Suprapubic skin (tissue), 4 donors: ENCODE measurements around the gene SUSD5. TPM values are rescaled to one million over a fixed set of nuclear protein-coding genes. Genes with fewer than 3 reads are reported as not detected.
"Not testable (repeated sequence)": the region's sequence is repeated elsewhere in the genome, so short reads cannot be mapped to it uniquely, and the experiment has no call there.

ENCODE experiments used
- DNase-seq, 2 donors: peaks; one replicate each; pipeline ENCODE4 v3.0.0-alpha.2; 2019; ENCODE audit warnings: low spot score in 2 of 2
- H3K27ac ChIP-seq: fragments of 200-600 bp; sonication (generic); one replicate; pipeline ENCODE4 v1.5.1; 2019
- H3K27me3 ChIP-seq: fragments of 200-600 bp; sonication (generic); one replicate; pipeline ENCODE4 v1.5.1; 2019
- H3K36me3 ChIP-seq: fragments of 200-600 bp; sonication (generic); one replicate; pipeline ENCODE4 v1.5.1; 2019
- H3K4me1 ChIP-seq: fragments of 200-600 bp; sonication (generic); one replicate; pipeline ENCODE4 v1.5.1; 2019
- H3K4me3 ChIP-seq: fragments of 200-600 bp; sonication (generic); one replicate; pipeline ENCODE4 v1.5.1; 2019; ENCODE audit warnings: mild to moderate bottlenecking
- H3K9me3 ChIP-seq: fragments of 200-600 bp; sonication (generic); one replicate; pipeline ENCODE4 v1.5.1; 2019
- EP300 ChIP-seq: sonication (generic); formaldehyde crosslinking; IDR thresholded peaks from one replicate; pipeline ENCODE4 v1.6.1; 2017; ENCODE audit warnings: antibody characterized with exemption
- POLR2A ChIP-seq, 2 donors: fragments of 450-650 bp; IDR thresholded peaks; one replicate each; pipeline ENCODE4 v1.6.1; 2017; ENCODE audit warnings: antibody characterized with exemption in 2 of 2, mild to moderate bottlenecking in 2 of 2, moderate library complexity in 2 of 2
- POLR2AphosphoS5 ChIP-seq, 3 donors: sonication (generic); formaldehyde crosslinking; IDR thresholded peaks; one replicate each; pipeline ENCODE4 v1.6.1; 2017; ENCODE audit warnings: antibody characterized with exemption in 3 of 3
- WGBS: methylation state at CpG from one replicate; pipeline ENCODE4 v1.1.5; 2018; 5-methylcytosine and 5-hydroxymethylcytosine counted together
- total RNA-seq, 4 donors: library from RNA; depleted of rRNA; stranded (reverse); fragments of >200 nt; gene quantifications; one replicate each; pipeline ENCODE4 v1.1.0, GENCODE V29; 2016
- TF ChIP-seq, protein P1 (sequence below), 2 donors: fragments of 200-600 bp in 1 of 2; fragments of 450-650 bp in 1 of 2; sonication (generic) in 1 of 2; IDR thresholded peaks; one replicate each; pipeline ENCODE4 v1.5.1; 2016 to 2019; ENCODE audit warnings: antibody characterized with exemption in 2 of 2, mild to moderate bottlenecking in 1 of 2, moderate library complexity in 1 of 2

SUSD5 gene
- total RNA-seq, 4 donors from 2014 or later, result 0.60 to 2.6 (median 1.4) TPM

- no peak for DNase-seq
- H3K36me3 ChIP-seq, result peaks cover 23% of the 10 kb centered on the region
- no peak overlapping the region for H3K27ac ChIP-seq
- H3K27me3 ChIP-seq, result no peaks in the 10 kb centered on the region
- TF ChIP-seq POLR2AphosphoS5 (IDR thresholded peaks at IDR 0.05), result no peak
- no peak overlapping the region for H3K4me3 ChIP-seq
- WGBS, result 85% methylated on average over 3 of the region's 3 CpGs
- no peaks in the 10 kb centered on the region for H3K9me3 ChIP-seq
- H3K4me1 ChIP-seq, result peaks cover 35% of the 10 kb centered on the region
These were observed 101.1 kb downstream of the SUSD5 start for GRCh38 chr3:33117461-33117860.

- Histone ChIP-seq H3K36me3 (peaks cover 9% of the 10 kb centered on the region), H3K9me3 (no peaks in the 10 kb centered on the region), H3K4me3 (peak overlapping the region; percentile 71), H3K27ac (peak overlapping the region; percentile 96), H3K4me1 (peaks cover 35% of the 10 kb centered on the region), H3K27me3 (no peaks in the 10 kb centered on the region)
- DNase-seq, result peak; percentile 88 to 91
- TF ChIP-seq POLR2AphosphoS5 (IDR thresholded peaks at IDR 0.05) (peak in 1 of 3 donors; percentile 18), EP300 (no peak), POLR2A (IDR thresholded peaks at IDR 0.05) (no peak)
- TF ChIP-seq, protein P1, sequence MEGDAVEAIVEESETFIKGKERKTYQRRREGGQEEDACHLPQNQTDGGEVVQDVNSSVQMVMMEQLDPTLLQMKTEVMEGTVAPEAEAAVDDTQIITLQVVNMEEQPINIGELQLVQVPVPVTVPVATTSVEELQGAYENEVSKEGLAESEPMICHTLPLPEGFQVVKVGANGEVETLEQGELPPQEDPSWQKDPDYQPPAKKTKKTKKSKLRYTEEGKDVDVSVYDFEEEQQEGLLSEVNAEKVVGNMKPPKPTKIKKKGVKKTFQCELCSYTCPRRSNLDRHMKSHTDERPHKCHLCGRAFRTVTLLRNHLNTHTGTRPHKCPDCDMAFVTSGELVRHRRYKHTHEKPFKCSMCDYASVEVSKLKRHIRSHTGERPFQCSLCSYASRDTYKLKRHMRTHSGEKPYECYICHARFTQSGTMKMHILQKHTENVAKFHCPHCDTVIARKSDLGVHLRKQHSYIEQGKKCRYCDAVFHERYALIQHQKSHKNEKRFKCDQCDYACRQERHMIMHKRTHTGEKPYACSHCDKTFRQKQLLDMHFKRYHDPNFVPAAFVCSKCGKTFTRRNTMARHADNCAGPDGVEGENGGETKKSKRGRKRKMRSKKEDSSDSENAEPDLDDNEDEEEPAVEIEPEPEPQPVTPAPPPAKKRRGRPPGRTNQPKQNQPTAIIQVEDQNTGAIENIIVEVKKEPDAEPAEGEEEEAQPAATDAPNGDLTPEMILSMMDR (IDR thresholded peaks at IDR 0.05), result no peak
- 20% methylated on average over 13 of the region's 13 CpGs for WGBS
These were observed 103.4 kb downstream of the SUSD5 start for GRCh38 chr3:33115024-33115768.

- Histone ChIP-seq H3K36me3 (peaks cover 6% of the 10 kb centered on the region), H3K27me3 (no peaks in the 10 kb centered on the region), H3K9me3 (no peaks in the 10 kb centered on the region), H3K4me1 (peaks cover 35% of the 10 kb centered on the region), H3K27ac (peak overlapping the region; percentile 96), H3K4me3 (peak overlapping the region; percentile 71)
- TF ChIP-seq, protein P1 (IDR thresholded peaks at IDR 0.05), result no peak
- TF ChIP-seq POLR2A (IDR thresholded peaks at IDR 0.05) (no peak), POLR2AphosphoS5 (IDR thresholded peaks at IDR 0.05) (peak in 1 of 3 donors; percentile 2), EP300 (no peak)
- 31% methylated on average over 10 of the region's 14 CpGs for WGBS
- DNase-seq, result no peak
These were observed 104.0 kb downstream of the SUSD5 start for GRCh38 chr3:33114622-33115023.

- Histone ChIP-seq H3K27me3 (no peaks in the 10 kb centered on the region), H3K27ac (peak within 1 kb of the TSS; percentile 96), H3K4me3 (peak within 1 kb of the TSS; percentile 71), H3K36me3 (peaks cover 1% of the 10 kb centered on the region), H3K4me1 (peaks cover 35% of the 10 kb centered on the region), H3K9me3 (no peaks in the 10 kb centered on the region)
- DNase-seq, result peak; percentile 98
- 0% methylated on average over 43 of the region's 98 CpGs for WGBS
- TF ChIP-seq POLR2AphosphoS5 (IDR thresholded peaks at IDR 0.05) (peak in 1 of 3 donors; percentile 33), POLR2A (IDR thresholded peaks at IDR 0.05) (no peak)
These were observed 104.6 kb downstream of the SUSD5 start, which contains the start of gene CRTAP for GRCh38 chr3:33113772-33114621. Gene CRTAP (plus strand): TSS chr3:33114014. CDS start chr3:33114078, 64 bp downstream.

- Histone ChIP-seq H3K4me1 (peaks cover 24% of the 10 kb centered on the region), H3K36me3 (no peaks in the 10 kb centered on the region), H3K9me3 (no peaks in the 10 kb centered on the region), H3K27ac (no peak overlapping the region), H3K4me3 (no peak overlapping the region), H3K27me3 (no peaks in the 10 kb centered on the region)
- WGBS, result 92% methylated on average over 8 of the region's 8 CpGs
- no peak for TF ChIP-seq POLR2A (IDR thresholded peaks at IDR 0.05)
- TF ChIP-seq, protein P1 (IDR thresholded peaks at IDR 0.05), result no peak
- TF ChIP-seq POLR2AphosphoS5 (IDR thresholded peaks at IDR 0.05), result no peak
- no peak for TF ChIP-seq EP300
- DNase-seq, result no peak
These were observed 107.0 kb downstream of the SUSD5 start for GRCh38 chr3:33111581-33111980.

DNA sequence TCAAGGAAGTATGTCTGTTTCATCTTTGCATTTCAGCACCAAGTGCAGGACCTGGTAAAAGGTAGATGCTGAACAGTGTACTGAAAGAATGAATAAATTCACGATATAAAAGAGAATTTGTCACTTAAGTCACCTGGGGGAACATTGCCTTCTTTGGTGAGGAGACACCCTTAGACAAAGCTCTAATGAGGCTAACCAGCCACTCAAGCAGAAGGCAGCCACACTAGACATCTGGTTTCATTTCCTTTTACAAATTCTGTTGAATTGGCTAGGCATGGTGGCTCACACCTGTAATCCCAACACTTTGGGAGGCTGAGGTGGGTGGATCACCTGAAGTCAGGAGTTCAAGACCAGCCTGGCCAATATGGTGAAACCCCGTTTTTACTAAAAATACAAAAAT lies 111.8 kb downstream of the SUSD5 start:
- H3K4me3 ChIP-seq, H3K9me3 ChIP-seq, H3K27ac ChIP-seq, H3K36me3 ChIP-seq, DNase-seq, H3K4me1 ChIP-seq, H3K27me3 ChIP-seq: not testable (repeated sequence)
- WGBS, result 90% methylated on average over 2 of the region's 2 CpGs
